Thyroid gland (tissue), 4 donors: Measurements from ENCODE around the gene TCIRG1.

Source experiments
- POLR2A ChIP-seq, 2 donors: fragments of 450-650 bp; IDR thresholded peaks; one replicate each; pipeline ENCODE4 v1.6.1; 2017; ENCODE audit warnings: antibody characterized with exemption in 2 of 2, mild to moderate bottlenecking in 2 of 2, moderate library complexity in 1 of 2
- TF ChIP-seq, protein P1 (sequence below), 6 experiments: fragments of 200-600 bp in 3 of 6; fragments of 450-650 bp in 3 of 6; sonication (generic) in 3 of 6; IDR thresholded peaks; one replicate each; pipeline ENCODE4 v1.5.1; 2016 to 2019; ENCODE audit warnings: antibody characterized with exemption in 6 of 6, mild to moderate bottlenecking in 2 of 6, inconsistent platforms in 1 of 6, moderate library complexity in 1 of 6

DNA sequence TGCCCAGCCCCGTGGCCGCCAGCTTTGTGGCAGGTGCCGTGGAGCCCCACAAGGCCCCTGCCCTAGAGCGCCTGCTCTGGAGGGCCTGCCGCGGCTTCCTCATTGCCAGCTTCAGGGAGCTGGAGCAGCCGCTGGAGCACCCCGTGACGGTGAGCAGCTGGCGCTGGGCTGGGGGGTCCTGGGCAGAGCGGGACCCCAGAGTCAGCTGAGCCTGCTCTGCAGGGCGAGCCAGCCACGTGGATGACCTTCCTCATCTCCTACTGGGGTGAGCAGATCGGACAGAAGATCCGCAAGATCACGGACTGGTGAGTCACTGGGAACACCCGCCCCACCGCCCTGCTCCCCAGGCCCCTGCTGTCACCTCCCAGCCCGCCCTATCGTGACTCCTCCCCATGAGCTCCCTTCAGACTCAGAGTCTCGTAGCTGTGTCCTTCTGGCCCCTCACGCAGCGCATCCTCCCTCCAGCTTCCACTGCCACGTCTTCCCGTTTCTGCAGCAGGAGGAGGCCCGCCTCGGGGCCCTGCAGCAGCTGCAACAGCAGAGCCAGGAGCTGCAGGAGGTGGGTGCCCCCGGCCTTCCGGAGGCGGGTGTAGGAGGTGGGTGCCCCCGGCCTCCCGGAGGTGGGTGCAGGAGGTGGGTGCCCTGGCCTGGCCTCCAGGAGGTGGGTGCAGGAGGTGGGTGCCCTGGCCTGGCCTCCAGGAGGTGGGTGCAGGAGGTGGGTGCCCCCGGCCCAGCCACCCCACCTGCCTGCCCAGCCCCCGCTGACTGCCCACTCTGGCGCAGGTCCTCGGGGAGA, 4.7 kb downstream of the TCIRG1 start:
- no peak for TF ChIP-seq POLR2A (IDR thresholded peaks at IDR 0.05)
- TF ChIP-seq, protein P1, sequence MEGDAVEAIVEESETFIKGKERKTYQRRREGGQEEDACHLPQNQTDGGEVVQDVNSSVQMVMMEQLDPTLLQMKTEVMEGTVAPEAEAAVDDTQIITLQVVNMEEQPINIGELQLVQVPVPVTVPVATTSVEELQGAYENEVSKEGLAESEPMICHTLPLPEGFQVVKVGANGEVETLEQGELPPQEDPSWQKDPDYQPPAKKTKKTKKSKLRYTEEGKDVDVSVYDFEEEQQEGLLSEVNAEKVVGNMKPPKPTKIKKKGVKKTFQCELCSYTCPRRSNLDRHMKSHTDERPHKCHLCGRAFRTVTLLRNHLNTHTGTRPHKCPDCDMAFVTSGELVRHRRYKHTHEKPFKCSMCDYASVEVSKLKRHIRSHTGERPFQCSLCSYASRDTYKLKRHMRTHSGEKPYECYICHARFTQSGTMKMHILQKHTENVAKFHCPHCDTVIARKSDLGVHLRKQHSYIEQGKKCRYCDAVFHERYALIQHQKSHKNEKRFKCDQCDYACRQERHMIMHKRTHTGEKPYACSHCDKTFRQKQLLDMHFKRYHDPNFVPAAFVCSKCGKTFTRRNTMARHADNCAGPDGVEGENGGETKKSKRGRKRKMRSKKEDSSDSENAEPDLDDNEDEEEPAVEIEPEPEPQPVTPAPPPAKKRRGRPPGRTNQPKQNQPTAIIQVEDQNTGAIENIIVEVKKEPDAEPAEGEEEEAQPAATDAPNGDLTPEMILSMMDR (IDR thresholded peaks at IDR 0.05) = no peak
